ENCODE results near the gene PSMD9.
"Not testable (repeated sequence)": the region's sequence is repeated elsewhere in the genome, so short reads cannot be mapped to it uniquely, and the experiment has no call there.

The PSMD9 gene

DNA sequence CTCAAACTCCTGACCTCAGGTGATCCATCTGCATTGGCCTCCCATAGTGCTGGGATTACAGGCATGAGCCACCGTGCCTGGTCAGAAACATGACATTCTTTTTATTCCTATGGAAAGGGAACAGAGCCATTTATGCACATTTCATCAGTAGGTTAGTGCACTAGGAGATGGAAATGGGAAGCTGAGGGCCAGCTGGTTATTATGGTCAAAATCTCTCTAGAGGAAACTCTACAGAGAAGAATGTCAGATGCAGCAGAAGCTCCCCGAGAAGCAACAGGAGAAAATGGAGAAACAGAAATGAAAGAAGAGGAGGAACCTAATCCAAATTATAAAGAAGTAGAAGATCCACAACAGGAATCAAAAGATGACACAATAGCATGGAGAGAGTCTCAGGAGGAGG lies 32.5 kb downstream of the PSMD9 start:
- DNase-seq (ENCODE audit: low read depth, low spot score): no peak

DNA sequence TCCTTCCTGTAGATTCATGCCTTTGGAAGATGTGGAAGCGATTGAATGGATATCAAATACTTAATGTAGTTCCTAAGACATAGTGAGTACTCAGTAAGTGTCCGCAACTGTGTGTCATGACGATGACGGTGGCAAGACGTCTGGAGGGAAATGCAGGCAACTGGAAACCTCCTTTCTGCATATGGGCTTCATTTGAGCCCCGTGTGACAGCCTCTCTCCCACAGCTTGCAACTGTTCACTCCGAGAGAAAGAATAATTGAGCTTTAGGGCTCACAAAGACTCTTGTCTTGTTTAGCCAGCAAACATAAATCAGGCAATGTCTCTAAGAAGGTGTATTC lies 36.7 kb downstream of the PSMD9 start:
- no peak for DNase-seq (ENCODE audit: low read depth, low spot score)

DNA sequence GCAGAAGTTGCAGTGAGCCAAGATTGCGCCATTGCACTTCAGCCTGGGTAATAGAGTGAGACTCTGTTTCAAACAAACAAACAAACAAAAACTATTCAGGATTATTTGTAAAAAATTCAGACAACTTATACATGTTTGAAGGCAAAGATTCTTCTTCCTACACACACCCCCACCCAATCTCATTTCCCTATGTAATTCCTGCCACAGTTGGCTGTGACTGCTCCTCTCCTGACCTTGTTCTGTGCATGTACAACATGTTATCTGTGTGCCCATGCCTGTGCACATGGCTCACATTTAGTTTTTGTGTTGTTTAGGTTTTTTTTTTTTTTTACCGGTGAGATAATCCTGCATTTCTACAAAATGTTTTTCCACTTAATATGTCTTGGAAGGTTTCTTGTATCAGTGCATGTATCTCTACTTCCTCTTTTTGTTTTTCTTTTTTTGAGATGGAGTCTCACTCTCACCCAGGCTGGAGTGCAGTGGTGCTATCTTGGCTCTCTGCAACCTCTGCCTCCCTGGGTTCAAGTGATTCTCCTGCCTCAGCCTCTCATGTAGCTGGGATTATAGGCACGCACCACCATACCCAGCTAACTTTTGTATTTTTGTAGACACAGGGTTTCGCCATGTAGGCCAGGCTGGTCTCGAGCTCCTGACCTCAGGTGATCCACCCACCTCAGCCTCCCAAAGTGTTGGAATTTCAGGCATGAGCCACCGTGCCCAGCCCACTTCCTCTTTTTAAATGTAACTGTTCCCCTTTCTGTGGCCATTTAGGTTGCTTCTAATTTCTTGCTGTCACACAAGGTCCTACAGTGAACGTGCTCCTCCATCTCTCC lies 38.5 kb downstream of the PSMD9 start:
- no peak for DNase-seq (ENCODE audit: low read depth, low spot score)

DNA sequence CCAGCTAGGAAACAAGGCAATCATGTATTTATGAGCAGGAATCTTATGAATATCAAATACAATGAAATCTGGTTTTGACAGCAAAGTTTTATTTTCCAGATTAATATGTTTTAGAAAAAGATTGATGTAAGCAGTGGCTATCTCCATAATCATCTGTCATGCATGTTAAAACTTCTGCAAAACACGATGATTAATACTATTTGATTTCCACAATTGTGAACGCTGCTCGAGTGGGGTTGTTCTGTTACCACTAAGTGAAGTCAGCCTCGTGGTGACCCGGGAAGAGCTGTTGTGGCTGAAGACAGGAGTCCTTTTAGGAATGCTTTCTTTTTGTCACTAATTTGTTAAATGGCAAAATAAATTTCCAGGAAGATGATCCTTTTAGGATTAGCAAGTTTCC lies 39.2 kb downstream of the PSMD9 start:
- no peak for DNase-seq (ENCODE audit: low read depth, low spot score)

DNA sequence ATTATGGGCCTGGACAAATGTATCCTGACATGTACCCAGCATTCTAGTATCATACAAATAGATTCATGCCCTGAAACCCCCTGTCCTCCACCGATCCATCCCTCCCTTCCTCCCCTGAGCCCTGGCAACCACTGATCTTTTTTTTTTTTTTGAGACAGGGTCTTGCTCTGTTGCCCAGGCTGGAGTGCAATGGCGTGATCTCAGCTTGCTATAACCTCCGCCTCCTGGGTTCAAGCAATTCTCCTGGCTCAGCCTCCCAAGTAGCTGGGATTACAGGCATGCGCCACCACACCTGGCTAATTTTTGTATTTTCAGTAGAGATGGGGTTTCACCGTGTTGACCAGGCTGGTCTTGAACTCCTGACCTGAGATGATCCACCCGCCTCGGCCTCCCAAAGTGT lies 41.0 kb downstream of the PSMD9 start:
- DNase-seq (ENCODE audit: low read depth, low spot score): not testable (repeated sequence)

DNA sequence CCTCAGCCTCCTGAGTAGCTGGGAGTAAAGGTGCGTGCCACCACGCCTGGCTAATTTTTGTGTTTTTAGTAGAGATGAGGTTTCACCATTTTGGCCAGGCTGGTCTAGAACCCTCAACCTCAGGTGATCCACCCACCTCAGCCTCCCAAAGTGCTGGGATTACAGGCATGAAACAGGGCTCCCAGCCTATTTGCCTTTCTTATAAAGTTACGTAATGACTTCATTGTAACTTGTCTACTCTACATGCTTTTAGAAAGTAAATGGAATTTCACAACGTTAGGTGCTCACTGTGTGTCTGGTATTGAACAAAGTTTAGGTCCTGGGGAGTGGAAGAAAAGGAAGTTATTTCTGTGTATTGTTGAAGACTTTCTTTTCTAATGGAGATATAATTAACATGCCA lies 42.3 kb downstream of the PSMD9 start:
- DNase-seq (ENCODE audit: low read depth, low spot score): no peak

DNA sequence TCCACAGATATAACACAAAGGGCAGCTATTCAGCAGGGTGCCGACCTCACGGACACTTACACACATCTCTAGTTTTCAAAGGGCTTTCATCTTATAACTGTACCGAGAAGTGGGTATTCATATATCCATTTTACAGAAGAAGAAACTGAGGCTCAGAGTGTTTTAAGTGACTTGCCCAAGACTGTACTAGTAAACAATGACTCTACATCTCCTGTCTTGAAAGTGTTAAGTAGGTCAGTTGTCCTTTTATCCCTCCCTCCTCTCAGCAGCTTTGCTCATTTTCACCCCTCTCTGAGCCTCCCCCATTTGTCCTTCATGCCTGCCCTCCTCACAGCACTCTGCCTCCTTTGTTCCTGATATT lies 43.6 kb downstream of the PSMD9 start:
- no peak for DNase-seq (ENCODE audit: low read depth, low spot score)

DNA sequence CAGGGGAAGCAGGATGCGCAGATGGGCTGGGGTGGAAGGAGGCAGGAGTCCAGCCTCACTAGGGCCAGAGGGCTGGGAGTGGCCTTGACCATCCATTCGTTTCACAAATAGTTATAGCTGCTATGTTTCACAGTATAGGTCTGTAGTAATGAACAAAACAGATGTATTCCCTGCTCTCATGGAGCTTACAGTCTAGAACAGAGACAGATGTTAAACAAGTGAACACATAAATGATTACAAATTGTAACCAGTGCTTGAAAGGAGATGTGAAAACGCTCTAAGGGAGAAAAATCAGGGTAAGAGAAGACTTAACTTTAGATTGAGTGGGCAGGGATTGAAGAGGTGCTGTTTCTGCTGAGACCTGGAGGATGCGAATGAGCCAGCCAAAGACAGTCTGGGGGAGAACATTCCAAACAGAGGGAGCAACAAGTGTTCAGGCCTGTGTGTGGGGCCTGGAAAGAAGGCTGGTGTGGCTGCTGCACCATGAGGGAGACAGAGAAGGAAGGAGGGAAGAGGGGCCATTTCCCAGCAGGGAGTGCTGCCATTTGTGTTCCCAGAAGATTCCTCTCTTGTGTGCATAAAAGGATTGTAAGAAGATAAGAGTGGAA lies 44.4 kb downstream of the PSMD9 start:
- DNase-seq (ENCODE audit: low read depth, low spot score): no peak

DNA sequence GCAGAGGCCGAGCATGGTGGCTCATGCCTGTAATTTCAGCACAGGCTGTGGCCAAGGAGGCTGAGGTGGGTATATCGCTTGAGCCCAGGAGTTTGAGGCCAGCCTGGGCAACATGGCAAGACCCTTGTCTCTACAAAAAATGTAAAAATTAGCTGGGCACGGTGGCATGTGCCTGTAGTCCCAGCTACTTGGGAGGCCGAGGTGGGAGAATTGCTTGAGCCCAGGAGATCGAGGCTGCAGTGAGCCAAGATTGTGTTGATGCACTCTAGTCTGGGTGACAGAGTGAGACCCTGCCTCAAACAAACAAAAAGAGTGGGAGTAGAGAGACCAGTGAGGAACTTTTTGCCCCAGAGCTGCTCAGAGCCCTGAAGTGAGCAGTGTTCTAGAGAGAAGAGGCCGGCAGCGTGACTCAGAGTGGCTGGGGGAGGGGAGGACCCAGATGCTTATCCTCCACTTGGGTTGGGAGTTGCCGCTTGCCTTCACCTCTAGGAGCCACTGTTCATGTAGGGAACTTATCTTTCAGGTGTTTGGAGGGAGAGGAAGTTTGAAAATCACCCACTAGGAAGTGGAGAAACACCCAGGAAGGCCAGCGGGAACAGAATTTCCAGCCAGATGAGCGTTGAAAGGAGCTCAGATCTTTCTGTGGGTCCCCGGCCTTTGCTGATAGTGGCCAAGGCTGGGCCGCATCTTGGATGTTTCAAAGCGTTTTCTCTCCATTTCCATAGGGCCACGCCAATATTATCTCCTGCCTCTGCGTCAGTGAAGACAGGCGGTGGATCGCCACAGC lies 45.1 kb downstream of the PSMD9 start:
- DNase-seq (ENCODE audit: low read depth, low spot score): no peak

DNA sequence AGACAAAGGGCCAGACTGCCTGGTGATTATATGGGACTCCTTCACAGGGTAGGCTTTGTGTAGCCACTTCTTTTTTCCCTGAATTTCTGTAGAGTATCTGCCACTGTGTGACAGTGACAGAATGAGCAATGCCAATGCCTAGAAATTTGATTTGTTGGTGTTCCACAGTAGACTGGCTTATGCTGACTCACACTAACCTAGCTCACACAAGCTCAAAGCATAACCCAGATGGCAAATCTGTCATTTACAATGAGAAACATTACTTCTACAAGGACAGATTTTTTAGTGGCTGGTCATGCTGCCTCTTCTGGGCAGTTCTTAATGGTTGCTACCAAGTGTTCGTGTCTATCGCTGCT lies 45.7 kb downstream of the PSMD9 start:
- no peak for DNase-seq (ENCODE audit: low read depth, low spot score)

DNA sequence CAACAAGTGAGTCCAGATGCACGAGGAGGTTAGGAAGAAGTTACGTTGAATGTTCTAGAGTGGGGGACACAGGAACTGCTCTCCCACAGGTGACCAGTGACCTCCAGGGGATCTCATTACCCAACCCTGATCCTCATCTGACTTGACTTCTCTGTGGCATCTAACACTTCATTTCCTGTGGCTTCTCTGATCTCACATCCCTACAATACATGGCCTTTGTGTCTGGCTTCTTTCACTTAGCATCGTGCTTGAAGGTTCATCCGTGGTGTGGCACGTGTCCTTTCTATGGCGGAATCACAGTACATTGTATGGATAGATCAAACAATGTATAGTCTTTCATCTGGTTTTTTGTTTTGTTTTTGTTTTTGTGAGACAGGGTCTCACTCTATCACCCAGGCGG lies 49.1 kb downstream of the PSMD9 start:
- DNase-seq (ENCODE audit: low read depth, low spot score): no peak

DNA sequence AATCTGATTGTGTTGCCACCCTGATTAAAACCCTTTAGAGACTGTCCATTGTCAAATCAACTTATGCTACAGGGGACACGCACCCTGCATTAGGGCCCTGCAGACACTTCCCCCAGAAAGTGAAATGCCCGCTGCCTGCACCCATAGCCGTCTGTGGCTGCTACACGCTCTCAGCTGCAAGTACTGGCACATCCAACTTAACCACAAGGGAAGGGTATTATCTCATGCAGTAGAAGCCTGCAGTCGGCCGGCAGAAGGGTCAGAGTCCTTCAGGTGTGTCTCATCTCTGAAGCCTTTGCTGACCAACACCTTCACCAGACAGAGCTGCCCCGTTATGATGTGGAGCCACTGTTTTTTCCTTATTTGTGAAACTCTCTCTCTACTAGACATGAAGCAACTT lies 50.6 kb downstream of the PSMD9 start:
- no peak for DNase-seq (ENCODE audit: low read depth, low spot score)

DNA sequence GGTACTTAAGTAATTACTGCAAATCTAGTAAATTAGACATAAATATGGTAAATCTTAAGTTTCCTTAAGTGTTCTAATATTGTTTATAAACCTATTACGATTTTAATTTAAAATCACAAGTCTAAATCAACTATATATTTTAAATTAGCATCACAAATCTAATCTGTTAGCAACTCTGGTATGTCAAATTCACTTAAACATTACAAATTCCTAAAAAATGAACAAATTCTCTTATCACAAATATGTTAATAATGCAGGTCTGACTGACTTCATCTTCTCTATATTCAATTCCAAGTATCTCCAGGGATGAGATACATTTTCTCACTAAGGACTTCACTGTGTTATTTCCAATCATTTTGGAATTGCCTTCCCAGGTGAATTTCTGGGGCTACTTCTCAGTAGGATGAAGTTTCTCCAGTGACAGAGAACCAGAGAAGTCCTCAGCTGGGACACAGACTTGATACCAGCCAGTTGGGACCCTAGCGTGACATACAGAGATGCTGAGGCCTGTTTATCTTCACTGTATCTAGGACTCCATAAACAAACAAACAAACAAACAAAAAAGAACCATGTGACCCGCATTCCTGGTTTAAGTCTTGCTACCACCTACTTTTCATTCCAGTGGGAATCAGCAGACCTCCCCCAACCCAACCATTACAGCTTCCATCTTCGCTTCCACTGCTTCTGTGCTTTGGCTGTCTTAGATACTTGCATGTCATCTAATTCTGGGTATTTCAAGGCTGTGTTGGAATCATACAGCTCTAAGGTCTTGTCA lies 51.6 kb downstream of the PSMD9 start:
- DNase-seq (ENCODE audit: low read depth, low spot score): no peak

DNA sequence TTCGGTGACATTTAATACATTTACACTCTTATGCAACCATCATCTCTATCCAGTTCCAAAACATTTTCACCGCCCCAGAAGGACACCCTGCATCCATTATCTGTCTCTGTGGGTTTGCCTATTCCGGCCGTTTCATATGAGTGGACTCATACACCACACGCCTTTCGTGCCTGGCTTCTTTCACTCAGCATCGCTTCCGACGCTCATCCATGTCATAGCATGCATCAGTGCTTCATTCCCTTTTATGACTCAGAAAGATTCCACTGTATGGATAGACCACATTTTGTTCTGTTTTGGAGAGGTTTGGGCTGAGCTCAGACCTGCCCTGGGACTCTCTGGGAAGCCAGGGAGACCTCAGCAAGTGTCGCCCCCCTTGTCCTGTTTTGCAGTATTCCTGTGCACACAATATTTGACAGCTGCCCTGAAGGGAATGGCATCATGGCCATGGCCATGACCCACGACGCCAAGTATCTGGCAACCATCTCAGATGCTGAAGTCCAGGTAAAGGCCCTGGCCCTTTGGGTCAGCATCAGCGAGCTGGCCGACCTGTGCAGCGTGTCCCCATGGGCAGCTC lies 53.6 kb downstream of the PSMD9 start:
- no peak for DNase-seq (ENCODE audit: low read depth, low spot score)

DNA sequence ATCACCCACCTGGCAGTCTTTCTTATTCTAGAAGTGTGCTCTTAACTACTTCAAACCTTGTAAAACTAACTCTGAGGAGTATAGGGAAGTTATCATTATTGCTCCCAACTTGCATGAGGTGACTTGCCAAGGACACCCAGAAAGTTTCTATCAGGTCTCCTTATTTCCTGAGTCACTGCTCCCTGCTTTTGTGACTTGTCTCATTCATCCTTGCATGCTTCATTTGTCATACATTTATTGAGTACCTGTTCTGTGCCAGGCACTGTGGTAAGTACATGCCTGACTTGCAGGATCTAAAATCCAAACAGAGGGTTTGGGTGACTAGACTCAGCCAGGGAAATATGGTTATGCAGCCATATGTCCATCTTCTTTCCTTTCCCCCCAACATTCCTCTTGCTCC lies 55.3 kb downstream of the PSMD9 start:
- DNase-seq (ENCODE audit: low read depth, low spot score): no peak

DNA sequence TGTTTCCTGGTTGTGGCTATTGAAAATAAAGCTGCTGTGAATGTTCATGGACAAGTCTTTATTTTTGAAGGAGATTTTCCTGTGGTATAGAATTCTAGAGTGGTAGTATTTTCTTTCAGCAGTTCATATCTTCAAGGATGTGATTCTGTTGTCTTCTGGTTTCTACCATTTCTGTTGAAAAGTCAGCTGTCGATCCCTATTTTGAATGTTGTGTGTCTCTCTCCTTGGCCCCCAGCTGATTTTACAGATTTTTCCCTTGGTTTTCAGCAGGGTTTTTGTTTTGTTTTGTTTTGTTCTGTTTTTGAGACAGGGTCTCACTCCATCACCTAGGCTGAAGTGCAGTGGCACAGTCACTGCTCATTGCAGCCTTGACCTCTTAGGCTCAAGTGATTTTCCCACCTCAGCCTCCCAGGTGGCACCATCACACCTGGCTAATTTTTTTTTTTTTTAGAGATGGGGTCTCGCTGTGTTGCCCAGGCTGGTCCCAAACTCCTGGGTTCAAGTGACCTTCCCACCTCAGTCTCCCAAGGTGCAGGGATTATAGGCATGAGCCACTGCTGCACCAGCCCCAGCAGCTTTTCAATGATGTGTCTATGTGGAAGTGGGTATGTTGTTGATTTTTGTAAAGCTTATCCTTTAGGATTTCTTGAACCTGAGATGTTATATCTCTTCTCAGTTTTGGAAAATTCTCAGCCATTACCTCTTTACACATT lies 57.9 kb downstream of the PSMD9 start:
- no peak for DNase-seq (ENCODE audit: low read depth, low spot score)

DNA sequence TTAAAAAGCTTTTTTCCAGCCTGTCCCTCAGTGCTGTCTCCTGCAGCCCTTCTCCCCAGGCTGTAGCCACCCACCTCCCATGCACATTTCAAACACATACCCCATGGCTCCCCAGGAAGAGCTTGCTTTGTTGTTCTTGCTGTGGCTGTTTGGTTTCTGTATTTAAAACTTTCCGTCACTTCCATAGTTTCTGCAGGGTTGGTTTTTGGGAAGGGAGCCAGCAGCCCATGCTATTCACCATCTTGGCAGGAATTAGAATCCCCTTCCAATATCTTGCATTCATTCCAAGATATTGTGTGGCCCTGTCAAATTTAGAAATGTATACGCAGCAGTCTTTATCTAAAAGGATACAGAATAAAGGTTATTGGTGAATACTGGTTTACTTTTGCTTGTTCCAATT lies 59.4 kb downstream of the PSMD9 start:
- DNase-seq (ENCODE audit: low read depth, low spot score): no peak

DNA sequence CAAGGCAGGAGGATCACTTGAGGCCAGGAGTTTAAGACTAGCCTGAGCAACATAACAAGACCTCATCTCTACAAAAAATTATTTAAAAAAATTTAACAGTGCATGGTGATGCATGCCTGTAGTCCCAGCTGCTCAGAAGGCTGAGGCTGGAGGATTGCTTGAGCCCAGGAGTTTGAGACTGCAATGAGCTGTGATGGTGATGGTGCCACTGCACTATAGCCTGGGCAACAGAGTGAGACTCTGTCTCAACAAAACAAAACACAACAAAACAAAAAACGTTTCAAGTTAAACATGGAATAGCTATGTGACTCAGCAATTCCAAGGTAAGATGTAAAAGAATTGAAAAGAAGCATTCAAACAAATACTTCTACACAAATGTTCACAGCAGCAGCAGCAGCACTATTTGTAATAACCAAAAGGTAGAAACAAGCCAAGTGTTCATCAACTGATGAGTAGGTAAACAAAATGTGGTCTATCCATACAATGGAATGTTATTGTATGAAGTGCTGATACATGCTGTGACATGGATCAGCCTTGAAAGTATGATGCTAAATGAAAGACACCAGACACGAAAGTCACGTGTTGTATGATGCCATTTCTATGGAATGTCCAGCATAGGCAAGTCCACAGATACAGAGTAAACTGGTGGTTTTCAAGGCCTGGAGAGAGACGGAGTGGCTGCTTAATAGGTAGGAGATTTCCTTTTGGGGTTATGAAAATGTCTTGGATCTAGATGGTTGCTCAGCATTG lies 61.2 kb downstream of the PSMD9 start:
- DNase-seq (ENCODE audit: low read depth, low spot score): no peak

DNA sequence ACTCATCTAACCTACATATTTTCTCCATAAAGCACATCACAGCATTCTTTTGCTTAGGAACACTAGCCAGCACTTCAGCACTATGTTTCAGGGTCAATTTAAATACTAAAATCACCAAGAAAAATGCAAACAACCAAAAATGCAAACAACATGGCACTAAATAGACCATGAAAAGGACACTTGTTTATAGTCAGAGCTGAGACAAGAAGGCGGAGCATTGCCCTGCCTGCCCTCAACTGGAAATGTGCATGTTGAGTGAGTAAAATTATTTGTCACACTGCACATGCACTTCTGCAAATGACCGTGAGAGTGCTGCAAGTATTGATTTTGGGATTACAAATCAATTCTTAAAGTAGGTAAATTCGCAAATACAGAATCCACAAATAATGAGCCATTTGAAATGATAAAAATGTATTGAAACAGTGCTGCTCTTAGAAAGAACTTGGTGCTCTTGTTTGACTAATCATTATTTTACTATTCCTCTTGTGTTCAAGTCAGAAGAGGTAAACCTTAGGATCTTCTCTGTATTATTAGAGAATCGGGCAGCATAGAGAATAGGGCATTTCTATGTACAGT lies 64.6 kb downstream of the PSMD9 start:
- no peak for DNase-seq (ENCODE audit: low read depth, low spot score)

DNA sequence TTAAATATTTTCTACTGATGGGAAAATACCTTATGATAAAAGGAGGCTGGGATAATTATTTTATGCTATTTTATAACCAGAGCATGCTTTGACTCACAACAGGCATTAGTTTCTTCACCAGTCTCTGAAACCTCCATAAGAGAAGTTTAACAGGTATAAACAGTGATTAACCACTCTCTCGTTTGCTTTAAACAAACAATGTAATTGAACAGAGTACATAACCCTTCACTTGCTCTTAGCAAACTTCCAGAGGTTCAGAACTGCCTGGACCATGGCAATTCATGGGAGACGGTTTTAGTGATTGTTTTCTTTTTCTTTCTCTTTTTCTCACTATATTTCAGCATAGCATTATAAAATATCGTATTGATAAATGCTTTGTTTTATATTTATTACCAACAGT lies 65.1 kb downstream of the PSMD9 start:
- no peak for DNase-seq (ENCODE audit: low read depth, low spot score)
